Endothelial cell of umbilical vein (primary cell): ENCODE data around the gene FRRS1. TPM values are rescaled to one million over a fixed set of nuclear protein-coding genes. Genes with fewer than 3 reads are reported as not detected.
A peak's percentile ranks its signal among the peaks of the same experiment; 100 is the strongest.

Experiments
- Bru-seq: library from RNA; stranded (reverse); fragments of 400-500 nt; gene quantifications from one replicate; lab custom pipeline; 2021; lab: Mats Ljungman, UMichigan
- BruChase-seq, 2 experiments: library from RNA; stranded (reverse); fragments of 400-500 nt; gene quantifications; one replicate each; lab custom pipeline; 2021; lab: Mats Ljungman, UMichigan
- BruUV-seq: library from RNA; stranded (reverse); fragments of 400-500 nt; replicated peaks from 2 replicates; lab custom pipeline; 2021; lab: Mats Ljungman, UMichigan
- CTCF ChIA-PET: fragments of 300-600, 350-600 bp; sonication (Branson Sonifier 250); formaldehyde crosslinking; loops from one replicate; lab custom pipeline; 2021; ENCODE audit warnings: antibody characterized with exemption, inconsistent platforms; lab: Charles Lee
- POLR2A ChIA-PET: fragments of 300-600, 350-600 bp; sonication (Branson Sonifier 250); formaldehyde crosslinking; loops from one replicate; lab custom pipeline; 2021; ENCODE audit warnings: antibody characterized with exemption, inconsistent platforms; lab: Charles Lee
- DNase-seq: peaks from one replicate; pipeline ENCODE4 v3.0.0-alpha.2; 2011; ENCODE audit warnings: low read depth, low spot score
- FAIRE-seq: peaks from 2 replicates; lab custom pipeline; 2011; peaks lifted over from hg19 to GRCh38; lab: Jason Lieb, UNC
- H2AFZ ChIP-seq: 2 replicates; pipeline ENCODE4 v1.6.0; 2012; ENCODE audit warnings: low read depth, low read length, control low read depth, inconsistent platforms
- H3K27ac ChIP-seq: 2 replicates; pipeline ENCODE4 v1.5.1; 2011; ENCODE audit warnings: low read depth, mild to moderate bottlenecking, control low read depth, low read length, moderate library complexity; ENCODE audit not compliant: insufficient read depth
- H3K27me3 ChIP-seq, 2 experiments: 2 replicates each; pipeline versions ENCODE4 v1.6.0 to v1.6.1; 2011; ENCODE audit warnings: low read length in 2 of 2, mixed read lengths in 1 of 2; ENCODE audit not compliant: control insufficient read depth in 2 of 2, insufficient read depth in 2 of 2
- H3K36me3 ChIP-seq, 2 experiments: 2 replicates in 1 of 2; 3 replicates in 1 of 2; pipeline ENCODE4 v1.5.1; 2011; ENCODE audit warnings: low read length in 2 of 2, mild to moderate bottlenecking in 1 of 2, moderate library complexity in 1 of 2; ENCODE audit not compliant: control insufficient read depth in 2 of 2, insufficient read depth in 2 of 2; ENCODE audit errors: extremely low read depth in 1 of 2
- H3K4me1 ChIP-seq: 3 replicates; pipeline ENCODE4 v1.5.1; 2011; ENCODE audit warnings: mild to moderate bottlenecking, low read length; ENCODE audit not compliant: control insufficient read depth, insufficient read depth; ENCODE audit errors: extremely low read depth
- H3K4me2 ChIP-seq: 2 replicates; pipeline ENCODE4 v1.6.1; 2011; ENCODE audit warnings: low read length, control low read depth, mixed read lengths; ENCODE audit not compliant: insufficient read depth
- H3K4me3 ChIP-seq, 3 experiments: fragments of 200-600 bp in 1 of 3; sonication (generic), shearing (Covaris generic) in 1 of 3; replicated peaks in 1 of 3; 2 replicates each; pipeline ENCODE4 v1.5.1; 2011 to 2016; ENCODE audit warnings: control low read depth in 3 of 3, low read length in 3 of 3, mild to moderate bottlenecking in 2 of 3, inconsistent platforms in 1 of 3, low read depth in 1 of 3, moderate library complexity in 1 of 3; ENCODE audit not compliant: insufficient read depth in 1 of 3
- H3K79me2 ChIP-seq: 2 replicates; pipeline ENCODE4 v1.6.0; 2012; ENCODE audit warnings: low read length, inconsistent platforms; ENCODE audit not compliant: control insufficient read depth, insufficient read depth
- H3K9ac ChIP-seq: replicated peaks from 2 replicates; pipeline ENCODE3; 2011; ENCODE audit warnings: low read length, control low read depth; ENCODE audit not compliant: insufficient read depth; ENCODE audit errors: extremely low read depth
- H3K9me1 ChIP-seq: replicated peaks from 3 replicates; pipeline ENCODE4 v1.6.0; 2011; ENCODE audit warnings: mild to moderate bottlenecking, low read length; ENCODE audit not compliant: control insufficient read depth, insufficient read depth; ENCODE audit errors: extremely low read depth
- H3K9me3 ChIP-seq: replicated peaks from 2 replicates; pipeline ENCODE4 v1.5.1; 2012; ENCODE audit warnings: low read length, inconsistent platforms; ENCODE audit not compliant: control insufficient read depth, insufficient read depth
- H4K20me1 ChIP-seq: replicated peaks from 2 replicates; pipeline ENCODE3; 2011; ENCODE audit warnings: mild to moderate bottlenecking, low read length; ENCODE audit not compliant: control insufficient read depth, insufficient read depth; ENCODE audit errors: extremely low read depth
- CTCF ChIP-seq, 2 donors: IDR thresholded peaks; 1 replicate in 1 of 2; 2 replicates in 1 of 2; pipeline ENCODE4 v1.5.1; 2011; ENCODE audit warnings: low read length in 2 of 2, mild to moderate bottlenecking in 2 of 2, moderate library complexity in 2 of 2, control low read depth in 1 of 2, inconsistent platforms in 1 of 2, low read depth in 1 of 2; ENCODE audit not compliant: insufficient read depth in 1 of 2; ENCODE audit errors: extremely low read depth in 1 of 2
- EZH2 ChIP-seq: IDR thresholded peaks from 2 replicates; pipeline ENCODE4 v1.6.1; 2012; ENCODE audit warnings: borderline replicate concordance, low read depth, mild to moderate bottlenecking, moderate library complexity, low read length, inconsistent platforms; ENCODE audit not compliant: severe bottlenecking
- FOS ChIP-seq: IDR thresholded peaks from 2 replicates; pipeline ENCODE4 v1.6.1; 2011; ENCODE audit warnings: mild to moderate bottlenecking, low read length, moderate library complexity, borderline replicate concordance; ENCODE audit not compliant: insufficient read depth
- GATA2 ChIP-seq: IDR thresholded peaks from 2 replicates; pipeline ENCODE4 v1.7.0; 2011; ENCODE audit warnings: low read depth, mild to moderate bottlenecking, moderate library complexity, mixed read lengths, low read length; ENCODE audit not compliant: insufficient read length, insufficient read depth
- JUN ChIP-seq: IDR thresholded peaks from 2 replicates; pipeline ENCODE4 v1.6.1; 2011; ENCODE audit warnings: borderline replicate concordance, low read depth; ENCODE audit not compliant: insufficient read length, insufficient read depth
- MAX ChIP-seq: IDR thresholded peaks from 2 replicates; pipeline ENCODE4 v1.6.1; 2011; ENCODE audit not compliant: insufficient read depth, insufficient read length
- MYC ChIP-seq: IDR thresholded peaks from one replicate; pipeline ENCODE4 v1.6.1; 2011; ENCODE audit warnings: mild to moderate bottlenecking, low read depth, low read length
- POLR2A ChIP-seq: IDR thresholded peaks from 2 replicates; pipeline ENCODE4 v1.6.1; 2012; ENCODE audit warnings: low read depth, mild to moderate bottlenecking, control low read depth, low read length
- POLR2AphosphoS5 ChIP-seq: IDR thresholded peaks from 2 replicates; pipeline ENCODE4 v1.6.1; 2012; ENCODE audit warnings: low read depth, mild to moderate bottlenecking, control low read depth, low read length, moderate library complexity; ENCODE audit not compliant: insufficient read depth
- dilution Hi-C: fragments of 300-500 bp; cut with MboI; formaldehyde crosslinking; loops from one replicate; pipeline ENCODE4 v1.15.0; 2019; ENCODE audit warnings: low sequenced_read_pairs; ENCODE audit not compliant: extremely low pct_ligation_motif_present
- intact Hi-C: fragments of 100-400 bp; cut with micrococcal nuclease; formaldehyde crosslinking; loops from one replicate; pipeline ENCODE4 v1.10.0; 2022
- long read RNA-seq: library from polyadenylated mRNA; stranded (forward); transcript quantifications from one replicate; pipeline ENCODE4 v2.0.0, GENCODE V29; 2021
- polyA minus RNA-seq, 3 experiments: library from RNA; depleted of rRNA, polyadenylated mRNA; stranded (reverse); fragments of >200 nt; gene quantifications; 1 replicate in 1 of 3; 2 replicates in 2 of 3; pipeline ENCODE4 v1.2.3, GENCODE V29; 2011
- polyA plus RNA-seq, 4 experiments: library from polyadenylated mRNA; depleted of rRNA in 3 of 4; stranded (reverse) in 3 of 4; unstranded in 1 of 4; fragments of >200 nt; gene quantifications; 2 replicates each; pipeline versions ENCODE4 v1.2.1 to v1.2.3, GENCODE V29; 2011 to 2012; ENCODE audit warnings: missing spikeins in 1 of 4
- total RNA-seq: library from RNA; stranded (reverse); gene quantifications from 2 replicates; pipeline ENCODE4 v1.2.3, GENCODE V29; 2021

The FRRS1 gene
- total RNA-seq (3.1 and 4.8 TPM in 2 replicates), polyA plus RNA-seq (1.1 TPM in 2 replicates), polyA minus RNA-seq (6.8 and 9.5 TPM in 2 replicates), Bru-seq, nascent RNA (percentile 44 among the genes with signal in this experiment), BruChase-seq, experiment 1, labeled RNA remaining after a 6-hour chase (percentile 41 among the genes with signal in this experiment), BruChase-seq, experiment 2, labeled RNA remaining after a 2-hour chase (percentile 37 among the genes with signal in this experiment)
- 0.70 and 5.1 TPM in 2 replicates for polyA plus RNA-seq (2011; cell fraction: cytosol; rRNA removed)
- polyA plus RNA-seq (2011; cell fraction: nucleus; rRNA removed): 0.83 and 0.91 TPM in 2 replicates
- polyA plus RNA-seq (2012): 0.67 and 0.92 TPM in 2 replicates
- polyA minus RNA-seq (2011; cell fraction: cytosol; rRNA and poly(A)+ RNA removed): 5.1 TPM
- 1.5 and 2.1 TPM in 2 replicates for polyA minus RNA-seq (2011; cell fraction: nucleus; rRNA and poly(A)+ RNA removed)
- long read RNA-seq, partial matches to known transcripts: 0 of 1 reads
- long read RNA-seq, other reads (novel, unspliced or antisense): 1 of 1 reads

- Histone ChIP-seq H3K9ac (peak within 1 kb of the TSS; percentile 79), H4K20me1 (no peaks in the 10 kb centered on the region), H3K4me3 (peak within 1 kb of the TSS; percentile 41 to 87 (median 59)), H3K36me3 (no peaks in the 10 kb centered on the region), H3K9me3 (no peaks in the 10 kb centered on the region), H3K27me3 (peaks cover 0 to 8% of the 10 kb centered on the region in 2 experiments), H3K4me1 (peaks cover 4% of the 10 kb centered on the region), H2AFZ (peak within 1 kb of the TSS; percentile 97), H3K79me2 (no peaks in the 10 kb centered on the region), H3K4me2 (peak within 1 kb of the TSS; percentile 97), H3K27ac (no peak within 1 kb of the TSS), H3K9me1 (no peaks in the 10 kb centered on the region)
- dilution Hi-C loops (no loop called here), intact Hi-C loops (no loop called here)
- BruUV-seq: no TSS peak
- POLR2A ChIA-PET: interaction anchor here (0.5 kb wide), 1 partner anchor 85 kb away, joined by 4 read pairs; no protein-coding TSS in a partner anchor
- peak; percentile 60 for DNase-seq
- FAIRE-seq: peak; percentile 66
- CTCF ChIA-PET: interaction anchor here (1.1 to 1.7 kb wide), 6 partner anchors 9 to 973 kb away, joined by 3 to 7 read pairs (median 5); no protein-coding TSS in a partner anchor
- TF ChIP-seq JUN: no peak
- TF ChIP-seq MAX: no peak
- TF ChIP-seq GATA2: no peak
- no peak for TF ChIP-seq POLR2AphosphoS5
- TF ChIP-seq EZH2: no peak
- no peak for TF ChIP-seq CTCF (IDR thresholded peaks at IDR 0.05; ENCODE audit: extremely low read depth in 1 of 2, insufficient read depth in 1 of 2, low read depth in 1 of 2, low read length in 2 of 2)
- TF ChIP-seq MYC: no peak
- TF ChIP-seq FOS: no peak
- TF ChIP-seq POLR2A: no peak
Measured at GRCh38 chr1:99766378-99766800, at the start of gene FRRS1. Gene FRRS1 (minus strand): TSS chr1:99766635. CDS start chr1:99748768, 17,867 bp downstream.
